HEK293 (cell line): ENCODE results near the gene USE1.

Source experiments
- CTCF ChIA-PET: fragments of 350-600 bp; formaldehyde crosslinking; extraction: SDS; loops from one replicate; lab custom pipeline; 2021; ENCODE audit warnings: antibody characterized with exemption; lab: Yijun Ruan, JAX
- POLR2A ChIA-PET: fragments of 300-600 bp; formaldehyde crosslinking; extraction: SDS; loops from one replicate; lab custom pipeline; 2020; ENCODE audit warnings: antibody characterized with exemption, inconsistent platforms; lab: Yijun Ruan, JAX
- H3K27ac ChIP-seq: fragments of 200-500 bp; sonication (Bioruptor generic); 2 replicates; pipeline ENCODE4 v1.5.1; 2014; ENCODE audit warnings: low read depth, low read length, control low read depth, inconsistent platforms; ENCODE audit errors: extremely low read depth
- H3K36me3 ChIP-seq, 2 experiments: fragments of 200-500 bp in 1 of 2; sonication (Bioruptor generic) in 1 of 2; 1 replicate in 1 of 2; 2 replicates in 1 of 2; pipeline ENCODE4 v1.5.1; 2014 to 2017; ENCODE audit warnings: inconsistent platforms in 2 of 2, low read length in 2 of 2; ENCODE audit not compliant: control insufficient read depth in 2 of 2, insufficient read depth in 1 of 2
- H3K4me1 ChIP-seq: fragments of 200-500 bp; sonication (Bioruptor generic); 2 replicates; pipeline ENCODE4 v1.5.1; 2014; ENCODE audit warnings: mild to moderate bottlenecking, low read length, inconsistent platforms; ENCODE audit not compliant: control insufficient read depth, insufficient read depth
- H3K4me3 ChIP-seq: 2 replicates; pipeline ENCODE4 v1.5.1; 2011; ENCODE audit warnings: low read depth, mild to moderate bottlenecking, control low read depth, low read length, moderate library complexity
- H3K9me3 ChIP-seq: fragments of 200-500 bp; sonication (Bioruptor generic); 2 replicates; pipeline ENCODE4 v1.5.1; 2014; ENCODE audit warnings: low read depth, low read length, inconsistent platforms; ENCODE audit not compliant: control insufficient read depth, insufficient read depth
- HOXD13 ChIP-seq: sonication (generic); formaldehyde crosslinking; IDR thresholded peaks from 2 replicates; pipeline ENCODE4 v1.8.0; 2022; ENCODE audit warnings: missing genetic modification reagents, borderline replicate concordance
- KLF7 ChIP-seq: fragments of 450-650 bp; formaldehyde crosslinking; IDR thresholded peaks from 2 replicates; pipeline ENCODE4 v1.5.1; 2016; ENCODE audit warnings: missing biosample characterization, missing genetic modification characterization, borderline replicate concordance
- KLF8 ChIP-seq: fragments of 450-650 bp; formaldehyde crosslinking; IDR thresholded peaks from 2 replicates; pipeline ENCODE4 v1.5.1; 2016; ENCODE audit warnings: missing biosample characterization, missing genetic modification characterization
- SALL2 ChIP-seq: fragments of 450-650 bp; formaldehyde crosslinking; IDR thresholded peaks from 2 replicates; pipeline ENCODE4 v1.5.0; 2017; ENCODE audit warnings: missing biosample characterization, mild to moderate bottlenecking, missing genetic modification characterization, borderline replicate concordance
- TCF7L2 ChIP-seq: IDR thresholded peaks from 2 replicates; pipeline ENCODE4 v1.6.1; 2011; ENCODE audit warnings: low read depth, mild to moderate bottlenecking, inconsistent platforms, low read length, moderate library complexity, borderline replicate concordance
- TRIM28 ChIP-seq: IDR thresholded peaks from 2 replicates; pipeline ENCODE4 v1.6.1; 2011; ENCODE audit warnings: low read length, control low read depth, borderline replicate concordance
- ZBTB17 ChIP-seq: fragments of 450-650 bp; formaldehyde crosslinking; IDR thresholded peaks from 2 replicates; pipeline ENCODE4 v1.5.1; 2016; ENCODE audit warnings: missing biosample characterization, missing genetic modification characterization
- ZNF121 ChIP-seq: fragments of 450-650 bp; formaldehyde crosslinking; IDR thresholded peaks from 2 replicates; pipeline ENCODE4 v1.5.1; 2016; ENCODE audit warnings: missing biosample characterization, missing genetic modification characterization
- ZNF146 ChIP-seq: fragments of 450-650 bp; formaldehyde crosslinking; IDR thresholded peaks from 2 replicates; pipeline ENCODE4 v1.5.1; 2016; ENCODE audit warnings: missing biosample characterization, missing genetic modification characterization
- ZNF221 ChIP-seq: fragments of 450-650 bp; formaldehyde crosslinking; IDR thresholded peaks from 2 replicates; pipeline ENCODE4 v1.5.1; 2017; ENCODE audit warnings: missing biosample characterization, missing genetic modification characterization, borderline replicate concordance
- ZNF274 ChIP-seq, 2 experiments: fragments of 200-500 bp in 1 of 2; fragments of 450-650 bp in 1 of 2; sonication (Bioruptor generic) in 1 of 2; formaldehyde crosslinking in 1 of 2; IDR thresholded peaks; 2 replicates each; pipeline versions ENCODE4 v1.5.1 to v1.6.1; 2014 to 2016; ENCODE audit warnings: borderline replicate concordance in 1 of 2, inconsistent platforms in 1 of 2, low read length in 1 of 2, missing biosample characterization in 1 of 2, missing genetic modification characterization in 1 of 2
- ZNF366 ChIP-seq: fragments of 450-650 bp; formaldehyde crosslinking; conservative IDR thresholded peaks from 2 replicates; pipeline ENCODE4 v1.5.1; 2016; ENCODE audit warnings: missing biosample characterization, missing genetic modification characterization
- ZNF561 ChIP-seq: fragments of 450-650 bp; IDR thresholded peaks from 2 replicates; pipeline ENCODE4 v1.5.1; 2018; ENCODE audit warnings: missing biosample characterization, missing genetic modification characterization, borderline replicate concordance
- ZNF777 ChIP-seq: fragments of 450-650 bp; formaldehyde crosslinking; IDR thresholded peaks from 2 replicates; pipeline ENCODE4 v1.5.1; 2017; ENCODE audit warnings: missing biosample characterization, missing genetic modification characterization, borderline replicate concordance
- TF ChIP-seq, protein P1 (sequence below): fragments of 450-650 bp; formaldehyde crosslinking; IDR thresholded peaks from 2 replicates; pipeline ENCODE4 v1.5.1; 2017; ENCODE audit warnings: missing biosample characterization, missing genetic modification characterization
- TF ChIP-seq, protein P2 (sequence below): fragments of 450-650 bp; formaldehyde crosslinking; IDR thresholded peaks from 2 replicates; pipeline ENCODE4 v1.5.1; 2016; ENCODE audit warnings: missing biosample characterization, missing genetic modification characterization
- TF ChIP-seq, protein P3 (sequence below): fragments of 450-650 bp; formaldehyde crosslinking; IDR thresholded peaks from 2 replicates; pipeline ENCODE4 v1.5.1; 2016; ENCODE audit warnings: missing biosample characterization, missing genetic modification characterization
- TF ChIP-seq, protein P4 (sequence below): fragments of 450-650 bp; formaldehyde crosslinking; IDR thresholded peaks from 2 replicates; pipeline ENCODE4 v1.5.1; 2016; ENCODE audit warnings: missing biosample characterization, missing genetic modification characterization, low read depth

USE1 gene

GRCh38 chr19:17195106-17195505 is 20.1 kb upstream of the USE1 start:
- Histone ChIP-seq H3K4me3 (no peak overlapping the region), H3K9me3 (no peaks in the 10 kb centered on the region), H3K36me3 (peaks cover 4 to 45% of the 10 kb centered on the region in 2 experiments; a peak in 2 of 3 replicates), H3K4me1 (no peaks in the 10 kb centered on the region), H3K27ac (no peak overlapping the region)
- TF ChIP-seq SALL2 (tag by site-specific recombination) (no peak), ZNF274 (IDR thresholded peaks at IDR 0.05; ENCODE audit: low read length) (no peak), ZNF274 (tag by site-specific recombination; IDR thresholded peaks at IDR 0.05; ENCODE audit: borderline replicate concordance) (no peak), ZNF121 (tag by site-specific recombination) (no peak), TRIM28 (no peak), ZNF366 (tag by site-specific recombination) (no peak), HOXD13 (CRISPR knock-in tag) (no peak), TCF7L2 (no peak), ZNF146 (tag by site-specific recombination) (no peak), ZNF777 (tag by site-specific recombination) (no peak), KLF7 (tag by site-specific recombination) (no peak)
- TF ChIP-seq, protein P1, sequence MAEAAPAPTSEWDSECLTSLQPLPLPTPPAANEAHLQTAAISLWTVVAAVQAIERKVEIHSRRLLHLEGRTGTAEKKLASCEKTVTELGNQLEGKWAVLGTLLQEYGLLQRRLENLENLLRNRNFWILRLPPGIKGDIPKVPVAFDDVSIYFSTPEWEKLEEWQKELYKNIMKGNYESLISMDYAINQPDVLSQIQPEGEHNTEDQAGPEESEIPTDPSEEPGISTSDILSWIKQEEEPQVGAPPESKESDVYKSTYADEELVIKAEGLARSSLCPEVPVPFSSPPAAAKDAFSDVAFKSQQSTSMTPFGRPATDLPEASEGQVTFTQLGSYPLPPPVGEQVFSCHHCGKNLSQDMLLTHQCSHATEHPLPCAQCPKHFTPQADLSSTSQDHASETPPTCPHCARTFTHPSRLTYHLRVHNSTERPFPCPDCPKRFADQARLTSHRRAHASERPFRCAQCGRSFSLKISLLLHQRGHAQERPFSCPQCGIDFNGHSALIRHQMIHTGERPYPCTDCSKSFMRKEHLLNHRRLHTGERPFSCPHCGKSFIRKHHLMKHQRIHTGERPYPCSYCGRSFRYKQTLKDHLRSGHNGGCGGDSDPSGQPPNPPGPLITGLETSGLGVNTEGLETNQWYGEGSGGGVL (tag by site-specific recombination): no peak
- TF ChIP-seq, protein P2, sequence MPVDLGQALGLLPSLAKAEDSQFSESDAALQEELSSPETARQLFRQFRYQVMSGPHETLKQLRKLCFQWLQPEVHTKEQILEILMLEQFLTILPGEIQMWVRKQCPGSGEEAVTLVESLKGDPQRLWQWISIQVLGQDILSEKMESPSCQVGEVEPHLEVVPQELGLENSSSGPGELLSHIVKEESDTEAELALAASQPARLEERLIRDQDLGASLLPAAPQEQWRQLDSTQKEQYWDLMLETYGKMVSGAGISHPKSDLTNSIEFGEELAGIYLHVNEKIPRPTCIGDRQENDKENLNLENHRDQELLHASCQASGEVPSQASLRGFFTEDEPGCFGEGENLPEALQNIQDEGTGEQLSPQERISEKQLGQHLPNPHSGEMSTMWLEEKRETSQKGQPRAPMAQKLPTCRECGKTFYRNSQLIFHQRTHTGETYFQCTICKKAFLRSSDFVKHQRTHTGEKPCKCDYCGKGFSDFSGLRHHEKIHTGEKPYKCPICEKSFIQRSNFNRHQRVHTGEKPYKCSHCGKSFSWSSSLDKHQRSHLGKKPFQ: no peak
- TF ChIP-seq, protein P3, sequence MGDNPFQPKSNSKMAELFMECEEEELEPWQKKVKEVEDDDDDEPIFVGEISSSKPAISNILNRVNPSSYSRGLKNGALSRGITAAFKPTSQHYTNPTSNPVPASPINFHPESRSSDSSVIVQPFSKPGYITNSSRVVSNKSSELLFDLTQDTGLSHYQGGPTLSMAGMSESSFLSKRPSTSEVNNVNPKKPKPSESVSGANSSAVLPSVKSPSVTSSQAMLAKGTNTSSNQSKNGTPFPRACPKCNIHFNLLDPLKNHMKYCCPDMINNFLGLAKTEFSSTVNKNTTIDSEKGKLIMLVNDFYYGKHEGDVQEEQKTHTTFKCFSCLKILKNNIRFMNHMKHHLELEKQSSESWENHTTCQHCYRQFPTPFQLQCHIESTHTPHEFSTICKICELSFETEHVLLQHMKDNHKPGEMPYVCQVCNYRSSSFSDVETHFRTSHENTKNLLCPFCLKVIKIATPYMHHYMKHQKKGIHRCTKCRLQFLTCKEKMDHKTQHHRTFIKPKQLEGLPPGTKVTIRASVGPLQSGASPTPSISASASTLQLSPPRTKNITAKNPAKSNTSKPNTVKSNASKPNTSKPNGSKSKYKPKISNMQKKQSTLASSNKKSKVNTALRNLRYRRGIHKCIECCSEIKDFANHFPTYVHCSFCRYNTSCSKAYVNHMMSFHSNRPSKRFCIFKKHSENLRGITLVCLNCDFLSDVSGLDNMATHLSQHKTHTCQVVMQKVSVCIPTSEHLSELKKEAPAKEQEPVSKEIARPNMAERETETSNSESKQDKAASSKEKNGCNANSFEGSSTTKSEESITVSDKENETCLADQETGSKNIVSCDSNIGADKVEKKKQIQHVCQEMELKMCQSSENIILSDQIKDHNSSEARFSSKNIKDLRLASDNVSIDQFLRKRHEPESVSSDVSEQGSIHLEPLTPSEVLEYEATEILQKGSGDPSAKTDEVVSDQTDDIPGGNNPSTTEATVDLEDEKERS (tag by site-specific recombination): no peak
- POLR2A ChIA-PET: no interaction called here
- CTCF ChIA-PET: interaction anchor here (0.7 kb wide), 1 partner anchor 177 kb away, joined by 3 read pairs; no protein-coding TSS in a partner anchor

GRCh38 chr19:17196610-17197009 is 18.5 kb upstream of the USE1 start:
- POLR2A ChIA-PET: no interaction called here

More at GRCh38 chr19:17196610-17197009, 18.5 kb upstream of the USE1 start:
- peaks cover 4 to 50% of the 10 kb centered on the region in 2 experiments; a peak in 2 of 3 replicates for H3K36me3 ChIP-seq
- CTCF ChIA-PET: no interaction called here
- H3K4me1 ChIP-seq: no peaks in the 10 kb centered on the region
- H3K27ac ChIP-seq: no peak overlapping the region
- no peak overlapping the region for H3K4me3 ChIP-seq
- TF ChIP-seq ZNF366 (tag by site-specific recombination) (peak; percentile 84), KLF8 (tag by site-specific recombination) (0 out of 2 replicates have a peak, but pooled peaks have one; percentile 1), ZNF561 (tag by site-specific recombination) (no peak), ZNF221 (no peak), ZBTB17 (tag by site-specific recombination) (peak; percentile 86)
- TF ChIP-seq, protein P4, sequence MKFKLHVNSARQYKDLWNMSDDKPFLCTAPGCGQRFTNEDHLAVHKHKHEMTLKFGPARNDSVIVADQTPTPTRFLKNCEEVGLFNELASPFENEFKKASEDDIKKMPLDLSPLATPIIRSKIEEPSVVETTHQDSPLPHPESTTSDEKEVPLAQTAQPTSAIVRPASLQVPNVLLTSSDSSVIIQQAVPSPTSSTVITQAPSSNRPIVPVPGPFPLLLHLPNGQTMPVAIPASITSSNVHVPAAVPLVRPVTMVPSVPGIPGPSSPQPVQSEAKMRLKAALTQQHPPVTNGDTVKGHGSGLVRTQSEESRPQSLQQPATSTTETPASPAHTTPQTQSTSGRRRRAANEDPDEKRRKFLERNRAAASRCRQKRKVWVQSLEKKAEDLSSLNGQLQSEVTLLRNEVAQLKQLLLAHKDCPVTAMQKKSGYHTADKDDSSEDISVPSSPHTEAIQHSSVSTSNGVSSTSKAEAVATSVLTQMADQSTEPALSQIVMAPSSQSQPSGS: no peak
- no peaks in the 10 kb centered on the region for H3K9me3 ChIP-seq
